HUES64 (cell line): Measurements from ENCODE around the gene RPL36. TPM values are rescaled to one million over a fixed set of nuclear protein-coding genes. Genes with fewer than 3 reads are reported as not detected.

Experiments used
- H3K27ac ChIP-seq: 2 replicates; pipeline ENCODE4 v1.7.0; 2013; ENCODE audit warnings: low read depth, low read length, inconsistent platforms
- H3K27me3 ChIP-seq: 2 replicates; pipeline ENCODE4 v1.6.1; 2013; ENCODE audit warnings: mild to moderate bottlenecking, low read length; ENCODE audit not compliant: insufficient read depth
- H3K36me3 ChIP-seq: 2 replicates; pipeline ENCODE4 v1.6.1; 2013; ENCODE audit warnings: mild to moderate bottlenecking, low read length; ENCODE audit not compliant: insufficient read depth
- H3K4me1 ChIP-seq: 2 replicates; pipeline ENCODE4 v1.6.1; 2013; ENCODE audit warnings: mild to moderate bottlenecking, low read length, moderate library complexity; ENCODE audit not compliant: insufficient read depth
- H3K4me3 ChIP-seq: 2 replicates; pipeline ENCODE4 v1.5.1; 2013; ENCODE audit warnings: mild to moderate bottlenecking, low read length, moderate library complexity
- H3K9ac ChIP-seq: 2 replicates; pipeline ENCODE4 v1.6.1; 2013; ENCODE audit warnings: mild to moderate bottlenecking, low read depth, low read length
- H3K9me3 ChIP-seq: 2 replicates; pipeline ENCODE4 v1.6.1; 2013; ENCODE audit warnings: low read depth, low read length; ENCODE audit not compliant: insufficient read depth
- WGBS: fragments of 150-250, 120-280 bp; methylation state at CpG from one replicate; pipeline ENCODE4 v1.1.7; 2013; ENCODE audit warnings: missing lambda C conversion rate; 5-methylcytosine and 5-hydroxymethylcytosine counted together
- polyA plus RNA-seq, 2 experiments: library from polyadenylated mRNA; stranded (reverse); fragments of 50-300 nt; gene quantifications; one replicate each; pipeline ENCODE4 v1.2.3, GENCODE V29; 2013

Gene RPL36
- polyA plus RNA-seq (2013, experiment 1 of 2) = 849 TPM
- polyA plus RNA-seq (2013, experiment 2 of 2) = 875 TPM

DNA sequence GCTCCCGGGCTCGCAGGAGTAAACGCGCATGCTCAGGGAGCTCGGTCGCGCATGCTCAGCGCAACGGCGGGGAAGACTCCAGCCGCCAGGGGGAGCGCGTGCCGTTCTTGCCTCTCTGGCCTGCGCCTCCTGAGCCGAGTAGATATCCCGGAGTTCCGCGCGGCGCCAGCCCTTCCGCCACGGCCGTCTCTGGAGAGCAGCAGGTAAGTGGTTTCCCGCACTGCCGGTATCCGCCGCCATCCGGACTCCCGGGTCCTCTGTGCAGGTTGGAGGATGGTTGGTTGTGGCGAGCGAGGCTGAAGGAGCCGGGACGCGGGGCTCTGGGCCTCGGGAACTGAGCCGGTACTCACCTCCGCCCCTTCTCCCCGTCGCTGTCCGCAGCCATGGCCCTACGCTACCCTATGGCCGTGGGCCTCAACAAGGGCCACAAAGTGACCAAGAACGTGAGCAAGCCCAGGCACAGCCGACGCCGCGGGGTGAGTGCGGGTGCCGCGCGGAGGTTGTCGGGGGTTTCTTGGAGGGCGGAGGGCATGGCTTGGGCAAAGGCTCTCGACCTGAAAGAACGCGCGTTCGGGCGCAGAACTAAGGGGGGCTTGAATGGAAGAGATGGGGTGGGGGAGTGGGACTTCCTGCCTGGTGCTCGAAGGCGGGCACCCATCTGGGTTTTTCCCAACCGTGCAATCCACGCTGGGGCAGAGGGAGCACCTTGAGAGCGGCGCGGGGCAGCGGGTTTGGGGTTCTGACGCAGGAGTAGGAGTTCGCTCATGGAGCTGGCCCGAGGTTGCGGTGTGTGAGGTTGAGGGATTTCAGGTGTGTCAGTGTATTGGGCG is at the start of gene RPL36:
Gene RPL36, plus strand, starts transcription at position 171 of the 830 bp plus-strand sequence. Its CDS starts 213 bp downstream, at position 384.
- peak within 1 kb of the TSS; percentile 98 for H3K4me3 ChIP-seq
- no peaks in the 10 kb centered on the region for H3K27me3 ChIP-seq
- H3K36me3 ChIP-seq = peaks cover 44% of the 10 kb centered on the region
- H3K9ac ChIP-seq = peak within 1 kb of the TSS; percentile 100
- WGBS = under 1% methylated on average over 73 of the region's 73 CpGs
- no peaks in the 10 kb centered on the region for H3K4me1 ChIP-seq
- H3K9me3 ChIP-seq = no peaks in the 10 kb centered on the region
- peak within 1 kb of the TSS; percentile 92 for H3K27ac ChIP-seq

GRCh38 chr19:5641171-5641570 is 48.9 kb upstream of the RPL36 start:
- no peaks in the 10 kb centered on the region for H3K27me3 ChIP-seq
- no peak overlapping the region for H3K27ac ChIP-seq
- H3K4me3 ChIP-seq = no peak overlapping the region
- no peaks in the 10 kb centered on the region for H3K9me3 ChIP-seq
- H3K9ac ChIP-seq = no peak overlapping the region
- H3K36me3 ChIP-seq = peaks cover 65% of the 10 kb centered on the region
- 94% methylated on average over 4 of the region's 4 CpGs for WGBS
- H3K4me1 ChIP-seq = no peaks in the 10 kb centered on the region

DNA sequence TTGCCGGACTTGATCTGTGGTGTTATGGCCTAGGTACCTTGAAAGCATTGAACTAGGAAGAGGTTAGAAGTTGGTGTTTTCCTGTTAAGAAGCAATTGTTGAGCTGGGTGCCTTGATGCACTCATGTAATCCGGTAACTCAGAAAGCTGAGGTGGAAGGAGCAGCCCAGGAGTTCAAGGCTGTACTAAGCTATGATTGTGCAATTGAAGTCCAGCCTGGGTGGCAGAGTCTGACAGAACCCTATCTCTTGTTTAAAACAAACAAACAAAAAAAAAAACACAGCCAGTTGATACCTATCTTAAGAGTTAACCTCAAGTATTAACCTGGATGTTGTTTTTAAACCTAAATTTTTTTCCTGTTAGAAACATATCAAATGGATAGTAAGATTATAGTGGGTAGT is 47.9 kb upstream of the RPL36 start:
- Histone ChIP-seq H3K9me3 (no peaks in the 10 kb centered on the region), H3K27me3 (no peaks in the 10 kb centered on the region), H3K9ac (no peak overlapping the region), H3K27ac (no peak overlapping the region), H3K4me3 (no peak overlapping the region), H3K36me3 (peaks cover 74% of the 10 kb centered on the region), H3K4me1 (no peaks in the 10 kb centered on the region)
- WGBS = 96% methylated on average over 2 of the region's 2 CpGs

DNA sequence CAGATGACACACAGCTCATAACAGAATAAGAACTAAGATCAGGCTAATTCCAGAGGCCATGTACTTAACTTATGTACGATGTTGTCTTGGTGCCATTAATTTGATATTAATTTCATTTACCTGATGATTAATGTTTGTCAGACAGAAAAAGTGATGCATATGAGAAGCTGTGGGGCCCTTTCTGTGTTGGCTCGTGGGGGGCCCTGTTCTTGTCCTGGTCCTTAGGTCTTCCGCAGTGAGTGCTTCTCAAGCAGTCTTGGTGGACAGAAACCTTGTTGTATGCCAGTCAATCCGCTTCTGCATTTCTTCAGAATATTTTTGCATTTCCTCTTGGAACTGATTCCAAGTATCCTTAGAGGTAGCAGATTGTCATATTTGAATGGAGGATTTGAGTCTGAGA is 47.0 kb upstream of the RPL36 start:
- H3K27me3 ChIP-seq = no peaks in the 10 kb centered on the region
- H3K4me3 ChIP-seq = no peak overlapping the region
- no peaks in the 10 kb centered on the region for H3K4me1 ChIP-seq
- H3K9me3 ChIP-seq = no peaks in the 10 kb centered on the region
- H3K27ac ChIP-seq = no peak overlapping the region
- H3K36me3 ChIP-seq = peaks cover 78% of the 10 kb centered on the region
- 95% methylated on average over 4 of the region's 4 CpGs for WGBS
- no peak overlapping the region for H3K9ac ChIP-seq

GRCh38 chr19:5644037-5644436 is 46.1 kb upstream of the RPL36 start:
- 97% methylated on average over 2 of the region's 2 CpGs for WGBS
- Histone ChIP-seq H3K9me3 (no peaks in the 10 kb centered on the region), H3K27ac (no peak overlapping the region), H3K4me3 (no peak overlapping the region), H3K36me3 (peaks cover 78% of the 10 kb centered on the region), H3K9ac (no peak overlapping the region), H3K4me1 (no peaks in the 10 kb centered on the region), H3K27me3 (no peaks in the 10 kb centered on the region)

DNA sequence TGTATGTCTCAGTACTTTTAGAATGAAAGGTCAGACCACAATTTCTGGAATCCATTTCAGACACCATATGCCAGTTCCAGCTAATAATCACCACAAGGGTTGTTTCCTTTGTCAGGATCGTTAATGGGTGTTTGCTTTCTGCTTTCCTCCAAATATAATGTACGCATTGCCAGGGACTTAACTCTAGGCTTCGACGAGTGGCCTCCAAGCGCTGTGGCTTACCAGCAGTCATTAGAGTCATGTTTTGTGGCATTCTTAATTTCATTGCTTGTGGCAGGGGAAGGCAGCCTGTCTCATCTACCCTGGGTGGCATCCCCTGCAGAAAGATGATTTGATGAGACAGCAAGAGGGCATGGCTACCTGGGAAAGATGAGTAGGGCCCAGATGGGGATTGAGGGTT is 44.7 kb upstream of the RPL36 start:
- Histone ChIP-seq H3K9ac (no peak overlapping the region), H3K36me3 (peaks cover 87% of the 10 kb centered on the region), H3K4me1 (no peaks in the 10 kb centered on the region), H3K27me3 (no peaks in the 10 kb centered on the region), H3K27ac (no peak overlapping the region), H3K4me3 (no peak overlapping the region), H3K9me3 (no peaks in the 10 kb centered on the region)
- WGBS = 96% methylated on average over 5 of the region's 5 CpGs

DNA sequence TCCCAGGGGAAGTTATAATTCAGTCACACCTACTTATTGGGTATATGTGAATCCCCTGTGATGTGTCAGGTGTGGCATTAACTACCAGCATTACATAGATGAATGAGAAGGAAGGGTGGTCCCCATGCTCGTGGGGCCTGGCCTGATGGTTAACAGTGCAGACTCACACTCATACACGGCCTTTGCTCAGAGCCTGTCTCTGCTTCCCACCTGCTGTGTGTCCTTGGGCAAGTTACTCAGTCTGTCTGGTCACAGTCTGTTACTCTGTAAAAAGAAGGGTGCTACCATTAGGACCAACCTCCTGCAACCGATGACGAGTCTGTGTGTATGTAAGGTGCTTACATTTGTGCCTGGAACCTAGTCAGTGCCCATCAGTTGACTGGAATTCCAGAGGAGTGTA is 43.4 kb upstream of the RPL36 start:
- Histone ChIP-seq H3K27ac (no peak overlapping the region), H3K9me3 (no peaks in the 10 kb centered on the region), H3K36me3 (peaks cover 92% of the 10 kb centered on the region), H3K4me3 (no peak overlapping the region), H3K27me3 (no peaks in the 10 kb centered on the region), H3K9ac (no peak overlapping the region), H3K4me1 (no peaks in the 10 kb centered on the region)
- WGBS = 95% methylated on average over 4 of the region's 4 CpGs

DNA sequence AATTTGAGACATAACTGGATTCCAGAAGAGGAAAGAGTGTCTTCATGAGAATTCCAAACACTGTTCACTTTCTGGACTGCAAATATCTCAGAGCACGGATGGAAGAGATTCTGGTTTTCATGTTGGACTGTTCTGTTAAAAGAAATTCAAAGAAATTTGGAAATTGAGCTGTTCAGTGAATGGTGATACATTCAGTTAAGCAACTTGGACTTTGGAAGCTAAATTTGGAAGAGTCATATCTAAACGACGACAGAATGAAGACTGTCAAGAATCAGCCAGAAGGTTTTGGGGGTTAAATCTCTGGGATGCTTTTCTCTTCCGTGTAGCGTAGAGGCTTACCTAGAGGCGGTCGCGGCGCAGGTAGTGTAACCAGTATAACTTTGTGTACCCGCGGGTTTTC is 41.6 kb upstream of the RPL36 start:
- H3K4me1 ChIP-seq = no peaks in the 10 kb centered on the region
- no peak overlapping the region for H3K9ac ChIP-seq
- no peaks in the 10 kb centered on the region for H3K27me3 ChIP-seq
- H3K9me3 ChIP-seq = no peaks in the 10 kb centered on the region
- 98% methylated on average over 5 of the region's 11 CpGs for WGBS
- no peak overlapping the region for H3K27ac ChIP-seq
- no peak overlapping the region for H3K4me3 ChIP-seq
- peaks cover 92% of the 10 kb centered on the region for H3K36me3 ChIP-seq

DNA sequence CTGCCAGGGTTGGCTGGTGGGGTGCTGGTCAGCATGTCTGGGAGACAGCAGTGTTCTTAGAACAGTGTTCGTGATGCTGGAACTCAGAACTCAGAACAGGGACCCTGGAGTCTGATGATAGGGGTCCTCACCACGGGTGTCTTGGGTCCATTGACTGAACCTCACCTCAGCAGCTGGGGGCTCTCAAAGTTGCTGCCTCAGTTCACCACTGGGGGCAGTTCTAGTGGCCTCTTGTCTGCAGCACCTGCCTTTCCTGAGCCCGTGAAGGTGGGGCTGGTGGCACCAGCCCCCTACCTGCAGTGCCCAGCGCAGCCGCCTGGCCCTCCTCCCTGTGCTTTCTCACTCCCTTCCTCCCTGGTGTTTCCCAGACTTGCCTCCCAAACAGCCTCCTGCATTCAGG is 38.7 kb upstream of the RPL36 start:
- 94% methylated on average over 5 of the region's 5 CpGs for WGBS
- no peak overlapping the region for H3K27ac ChIP-seq

DNA sequence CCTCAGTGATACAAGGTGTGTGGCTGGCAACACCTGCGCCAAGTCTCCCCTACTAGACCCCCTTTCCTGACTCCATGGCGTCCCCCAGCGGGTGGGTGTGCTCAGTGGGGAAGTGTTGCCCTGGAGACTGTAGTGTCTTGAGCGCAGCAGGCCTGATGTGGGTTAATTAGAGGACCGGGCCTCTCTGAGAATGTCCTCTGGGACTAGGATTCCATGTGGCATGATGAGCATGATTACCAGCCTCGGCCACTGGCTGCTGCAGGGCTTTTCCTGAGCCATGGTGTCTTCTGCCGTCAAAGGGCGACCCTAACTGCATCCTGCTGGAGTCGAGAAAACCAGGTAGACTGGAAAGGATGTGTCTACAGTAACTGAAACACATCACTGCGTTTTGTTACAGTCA is 37.8 kb upstream of the RPL36 start:
- Histone ChIP-seq H3K27ac (no peak overlapping the region), H3K9ac (no peak overlapping the region), H3K36me3 (peaks cover 91% of the 10 kb centered on the region), H3K9me3 (no peaks in the 10 kb centered on the region), H3K4me1 (no peaks in the 10 kb centered on the region), H3K27me3 (no peaks in the 10 kb centered on the region), H3K4me3 (no peak overlapping the region)
- WGBS = 97% methylated on average over 10 of the region's 10 CpGs

More for the DNA sequence above, 38.7 kb upstream of the RPL36 start:
- Histone ChIP-seq H3K4me3 (no peak overlapping the region), H3K4me1 (no peaks in the 10 kb centered on the region), H3K9me3 (no peaks in the 10 kb centered on the region), H3K9ac (no peak overlapping the region), H3K36me3 (peaks cover 92% of the 10 kb centered on the region), H3K27me3 (no peaks in the 10 kb centered on the region)

GRCh38 chr19:5654931-5655330 is 35.2 kb upstream of the RPL36 start:
- H3K9me3 ChIP-seq = no peaks in the 10 kb centered on the region
- no peaks in the 10 kb centered on the region for H3K4me1 ChIP-seq
- no peak overlapping the region for H3K9ac ChIP-seq
- H3K27me3 ChIP-seq = no peaks in the 10 kb centered on the region
- H3K4me3 ChIP-seq = no peak overlapping the region
- no peak overlapping the region for H3K27ac ChIP-seq
- 95% methylated on average over 5 of the region's 5 CpGs for WGBS
- H3K36me3 ChIP-seq = peaks cover 94% of the 10 kb centered on the region
